Keratinocyte (primary cell): Measurements from ENCODE around the gene ZBTB7B.

Source experiments
- CTCF ChIP-seq, 3 experiments: IDR thresholded peaks in 1 of 3; conservative IDR thresholded peaks in 1 of 3; optimal IDR thresholded peaks in 1 of 3; 2 replicates in 2 of 3; 3 replicates in 1 of 3; pipeline versions ENCODE3 to v1.5.1; 2011; ENCODE audit warnings: low read length in 3 of 3, mild to moderate bottlenecking in 3 of 3, moderate library complexity in 2 of 3, control low read depth in 1 of 3, inconsistent platforms in 1 of 3; ENCODE audit not compliant: insufficient read depth in 2 of 3; ENCODE audit errors: extremely low read depth in 1 of 3
- EZH2 ChIP-seq: IDR thresholded peaks from one replicate; pipeline ENCODE4 v1.6.1; 2012; ENCODE audit warnings: inconsistent platforms, mild to moderate bottlenecking, low read length, moderate library complexity

DNA sequence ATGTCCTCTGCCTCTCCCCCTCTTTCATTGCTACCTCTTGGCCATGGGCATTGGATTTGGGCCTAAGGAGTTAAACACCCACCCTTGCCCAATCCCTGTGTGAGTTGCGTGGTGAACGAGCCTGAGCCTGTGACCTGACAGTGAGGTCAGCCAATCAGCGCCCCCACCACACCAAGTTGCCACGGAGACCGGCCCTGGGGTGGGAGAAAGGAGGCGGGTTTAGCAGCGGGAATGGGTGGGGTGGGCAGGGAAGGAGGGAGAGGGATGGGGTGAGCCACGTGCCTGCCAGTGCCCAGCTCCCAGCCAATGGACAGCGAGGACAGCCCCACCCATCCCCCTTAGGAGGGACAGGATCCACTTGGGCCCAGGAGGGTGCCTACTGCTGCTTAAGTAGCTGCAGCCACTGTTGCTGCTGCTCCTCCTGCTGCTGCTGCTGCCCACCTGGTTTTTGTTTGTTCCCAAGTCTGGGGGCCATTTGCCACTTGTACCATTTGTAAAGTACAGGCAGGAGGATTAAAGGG, 9.5 kb downstream of the ZBTB7B start:
- TF ChIP-seq CTCF (optimal IDR thresholded peaks at IDR 0.05 in 1 of 3, IDR thresholded peaks at IDR 0.05 in 1 of 3, conservative IDR thresholded peaks at IDR 0.05 in 1 of 3; ENCODE audit: extremely low read depth in 1 of 3, insufficient read depth in 2 of 3, low read length in 3 of 3), result no peak
- no peak for TF ChIP-seq EZH2
